GM23338 (cell line): Measurements from ENCODE around the gene PIN1. TPM values are rescaled to one million over a fixed set of nuclear protein-coding genes. Genes with fewer than 3 reads are reported as not detected.

ENCODE experiments used
- ATAC-seq: fragments of 200-7000 bp; cut with Tn5 transposase; 3 replicates; pipeline ENCODE4 v1.9.1; 2020
- DNase-seq: peaks from one replicate; pipeline ENCODE4 v3.0.0-alpha.2; 2015; ENCODE audit warnings: low spot score
- H2AFZ ChIP-seq: fragments of 200-600 bp; sonication (generic); 2 replicates; pipeline ENCODE4 v1.8.0; 2016; ENCODE audit warnings: antibody characterized with exemption, mild to moderate bottlenecking, moderate library complexity
- H3F3A ChIP-seq: fragments of 200-600 bp; sonication (generic); replicated peaks from 2 replicates; pipeline ENCODE4 v1.8.0; 2017; ENCODE audit warnings: antibody characterized with exemption, mixed run types, low read depth
- H3K27ac ChIP-seq: fragments of 200-600 bp; sonication (generic); 2 replicates; pipeline ENCODE4 v1.6.1; 2016; ENCODE audit warnings: low read depth
- H3K27me3 ChIP-seq: fragments of 200-600 bp; sonication (generic); 2 replicates; pipeline ENCODE4 v1.8.0; 2016; ENCODE audit warnings: mild to moderate bottlenecking, mixed run types, moderate library complexity; ENCODE audit not compliant: insufficient read depth
- H3K36me3 ChIP-seq: fragments of 200-600 bp; sonication (generic); 2 replicates; pipeline ENCODE4 v1.8.0; 2016; ENCODE audit warnings: mild to moderate bottlenecking; ENCODE audit not compliant: insufficient read depth
- H3K4me1 ChIP-seq: fragments of 200-600 bp; sonication (generic); 2 replicates; pipeline ENCODE4 v1.8.0; 2016; ENCODE audit warnings: mild to moderate bottlenecking, moderate library complexity; ENCODE audit not compliant: insufficient read depth
- H3K4me2 ChIP-seq: fragments of 200-600 bp; sonication (generic); 2 replicates; pipeline ENCODE4 v1.7.1; 2017; ENCODE audit warnings: mixed run types
- H3K4me3 ChIP-seq: fragments of 200-600 bp; sonication (generic); 2 replicates; pipeline ENCODE4 v1.6.1; 2016; ENCODE audit warnings: mixed run types
- H3K79me2 ChIP-seq: fragments of 200-600 bp; sonication (generic); replicated peaks from 2 replicates; pipeline ENCODE4 v1.8.0; 2017; ENCODE audit warnings: mild to moderate bottlenecking; ENCODE audit not compliant: insufficient read depth
- H3K9me2 ChIP-seq: fragments of 200-600 bp; sonication (generic); 2 replicates; pipeline ENCODE4 v1.8.0; 2017; ENCODE audit not compliant: insufficient read depth
- H4K20me1 ChIP-seq: fragments of 200-600 bp; sonication (generic); replicated peaks from 2 replicates; pipeline ENCODE4 v1.8.0; 2017; ENCODE audit warnings: mild to moderate bottlenecking; ENCODE audit not compliant: insufficient read depth
- H3K27ac Mint-ChIP-seq: 2 replicates; pipeline ENCODE4 v1.8.0; 2020; ENCODE audit warnings: inconsistent platforms, mild to moderate bottlenecking, moderate library complexity, mixed read lengths
- H3K27me3 Mint-ChIP-seq: 3 replicates; pipeline ENCODE4 v1.8.0; 2022; ENCODE audit warnings: low read depth, mild to moderate bottlenecking, moderate library complexity, mixed read lengths, inconsistent platforms; ENCODE audit not compliant: insufficient read depth, poor library complexity
- H3K36me3 Mint-ChIP-seq: 3 replicates; pipeline ENCODE4 v1.8.0; 2021; ENCODE audit warnings: low read depth, mild to moderate bottlenecking, inconsistent platforms, moderate library complexity, mixed read lengths
- H3K4me1 Mint-ChIP-seq: 3 replicates; pipeline ENCODE4 v1.8.0; 2020; ENCODE audit warnings: mild to moderate bottlenecking, inconsistent platforms, mixed read lengths
- H3K4me3 Mint-ChIP-seq: 3 replicates; pipeline ENCODE4 v1.8.0; 2021; ENCODE audit warnings: moderate library complexity, mild to moderate bottlenecking, inconsistent platforms, mixed read lengths
- H3K9me3 Mint-ChIP-seq: 3 replicates; pipeline ENCODE4 v1.8.0; 2020; ENCODE audit warnings: moderate library complexity, mild to moderate bottlenecking, inconsistent platforms, mixed read lengths
- ETS1 ChIP-seq: IDR thresholded peaks from 2 replicates; pipeline ENCODE4 v1.6.1; 2016; ENCODE audit warnings: antibody characterized with exemption
- EZH2phosphoT487 ChIP-seq: fragments of 200-600 bp; sonication (generic); IDR thresholded peaks from one replicate; pipeline ENCODE4 v1.8.1; 2018; ENCODE audit warnings: antibody characterized with exemption; ENCODE audit not compliant: unreplicated experiment
- NANOG ChIP-seq: IDR thresholded peaks from 2 replicates; pipeline ENCODE4 v1.6.1; 2016; ENCODE audit warnings: antibody characterized with exemption, borderline replicate concordance
- POLR2AphosphoS5 ChIP-seq: IDR thresholded peaks from 2 replicates; pipeline ENCODE4 v1.6.1; 2016; ENCODE audit warnings: antibody characterized with exemption, low read depth
- ZNF462 ChIP-seq: fragments of 250-450 bp; sonication (Bioruptor Pico); IDR thresholded peaks from 2 replicates; pipeline ENCODE4 v1.5.0; 2020; ENCODE audit warnings: mild to moderate bottlenecking, moderate library complexity
- polyA plus RNA-seq: library from polyadenylated mRNA; unstranded; fragments of >200 nt; fragmentation: Nextera tagmentation; extraction: Ambion mirVana; gene quantifications from 2 replicates; pipeline ENCODE4 v1.2.1, GENCODE V29; 2016
- total RNA-seq: library from RNA; depleted of rRNA; stranded (reverse); fragments of >200 nt; shearing (Covaris generic); gene quantifications from 2 replicates; pipeline ENCODE4 v1.2.3, GENCODE V29; 2014

The PIN1 gene
- total and polyA plus RNA-seq, 2 experiments from 2014 or later = 127 TPM

GRCh38 chr19:9827289-9828238, 7.6 kb upstream of the PIN1 start, which contains the start of gene UBL5:
TSS of gene UBL5 (plus strand) at chr19:9827918. CDS start at chr19:9828338, 420 bp downstream.
- peak; percentile 97 for ATAC-seq

More at GRCh38 chr19:9827289-9828238, 7.6 kb upstream of the PIN1 start, which contains the start of gene UBL5:
- Histone ChIP-seq H3K4me3 (peak within 1 kb of the TSS; percentile 81), H4K20me1 (peaks cover 7% of the 10 kb centered on the region), H3K4me1 (peaks cover 5% of the 10 kb centered on the region; the same call in 1 of the 2 replicates), H2AFZ (peak within 1 kb of the TSS; percentile 83; the same call in 1 of the 2 replicates), H3K27ac (peak within 1 kb of the TSS; percentile 78), H3K9me2 (no peaks in the 10 kb centered on the region), H3K79me2 (peaks cover 53% of the 10 kb centered on the region), H3K27me3 (no peaks in the 10 kb centered on the region), H3K4me2 (peak within 1 kb of the TSS; percentile 98), H3K36me3 (no peaks in the 10 kb centered on the region), H3F3A (peaks cover 13% of the 10 kb centered on the region)
- Mint-ChIP-seq H3K27ac (peak within 1 kb of the TSS; percentile 97), H3K4me3 (peak within 1 kb of the TSS; percentile 96), H3K36me3 (peaks cover 24% of the 10 kb centered on the region), H3K4me1 (peaks cover 9% of the 10 kb centered on the region), H3K27me3 (peaks cover 5% of the 10 kb centered on the region), H3K9me3 (no peaks in the 10 kb centered on the region; the same call in 2 of the 3 replicates)
- DNase-seq = peak; percentile 98
- TF ChIP-seq ETS1 = peak; percentile 91
- no peak for TF ChIP-seq EZH2phosphoT487
- TF ChIP-seq ZNF462 (CRISPR knock-in tag) = no peak
- TF ChIP-seq NANOG = no peak
- peak; percentile 98 for TF ChIP-seq POLR2AphosphoS5
